Nephron progenitor cell (in vitro differentiated cells): ENCODE measurements around the gene SCN3A.

Experiments used
- DNase-seq: peaks from one replicate; pipeline ENCODE4 v3.0.0; 2021
- H3K27ac Mint-ChIP-seq: 2 replicates; pipeline ENCODE4 v1.8.0; 2021; ENCODE audit warnings: mild to moderate bottlenecking, moderate library complexity, mixed read lengths
- H3K27me3 Mint-ChIP-seq: 2 replicates; pipeline ENCODE4 v1.8.0; 2021; ENCODE audit warnings: mild to moderate bottlenecking, low read depth, mixed read lengths; ENCODE audit not compliant: poor library complexity
- H3K36me3 Mint-ChIP-seq: 2 replicates; pipeline ENCODE4 v1.8.0; 2021; ENCODE audit warnings: low read depth, mixed read lengths
- H3K4me1 Mint-ChIP-seq: 2 replicates; pipeline ENCODE4 v1.8.0; 2021; ENCODE audit warnings: mixed read lengths
- H3K4me3 Mint-ChIP-seq: 2 replicates; pipeline ENCODE4 v1.8.0; 2021; ENCODE audit warnings: mild to moderate bottlenecking, moderate library complexity, mixed read lengths
- H3K9me3 Mint-ChIP-seq: 2 replicates; pipeline ENCODE4 v1.8.0; 2021; ENCODE audit warnings: mild to moderate bottlenecking, moderate library complexity, mixed read lengths
- TF ChIP-seq, protein P1 (sequence below): fragments of 200-600 bp; sonication (generic); IDR thresholded peaks from 2 replicates; pipeline ENCODE4 v1.5.0; 2021; ENCODE audit warnings: antibody characterized with exemption

SCN3A gene

DNA sequence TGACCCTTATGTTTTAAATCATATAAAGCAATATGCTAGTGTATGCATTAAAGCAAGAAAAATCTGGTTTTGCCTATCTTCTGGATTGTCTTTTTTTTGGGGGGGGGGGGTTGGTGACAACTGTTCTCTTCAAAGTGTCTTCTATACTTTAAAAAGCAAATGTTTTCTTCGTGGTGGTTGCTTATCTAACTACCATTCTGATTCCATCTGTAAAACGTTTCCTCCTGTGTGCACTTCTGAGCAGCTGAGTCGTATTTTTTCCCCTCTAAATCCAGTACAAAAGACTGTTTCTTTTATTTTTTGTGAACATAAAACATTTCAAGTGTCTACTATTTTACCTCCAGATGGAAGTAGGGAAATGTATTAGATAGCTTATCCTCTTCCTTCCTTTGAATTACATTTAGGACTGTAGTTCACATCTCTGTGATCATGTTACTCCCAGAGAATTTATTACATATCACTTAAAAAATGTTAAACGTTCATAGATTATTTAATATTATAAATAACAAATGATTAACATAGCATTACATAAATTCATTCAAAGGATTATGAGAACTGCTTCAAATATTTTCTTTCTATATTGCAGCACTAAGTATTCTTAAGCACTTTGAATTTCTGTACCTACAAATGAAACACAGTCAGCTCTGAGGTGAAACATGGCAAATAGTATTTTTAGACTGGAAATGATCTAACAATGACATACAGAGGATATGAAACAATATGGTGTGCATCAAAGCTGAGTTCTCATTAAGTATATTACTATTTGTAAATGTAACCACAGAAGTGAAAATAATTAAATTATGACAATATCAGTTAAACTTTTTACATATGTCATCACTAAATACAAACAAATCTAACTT lies 56.4 kb downstream of the SCN3A start:
- Mint-ChIP-seq H3K9me3 (no peaks in the 10 kb centered on the region), H3K36me3 (no peaks in the 10 kb centered on the region), H3K4me1 (no peaks in the 10 kb centered on the region), H3K27me3 (no peaks in the 10 kb centered on the region), H3K27ac (no peak overlapping the region), H3K4me3 (no peak overlapping the region)
- TF ChIP-seq, protein P1, sequence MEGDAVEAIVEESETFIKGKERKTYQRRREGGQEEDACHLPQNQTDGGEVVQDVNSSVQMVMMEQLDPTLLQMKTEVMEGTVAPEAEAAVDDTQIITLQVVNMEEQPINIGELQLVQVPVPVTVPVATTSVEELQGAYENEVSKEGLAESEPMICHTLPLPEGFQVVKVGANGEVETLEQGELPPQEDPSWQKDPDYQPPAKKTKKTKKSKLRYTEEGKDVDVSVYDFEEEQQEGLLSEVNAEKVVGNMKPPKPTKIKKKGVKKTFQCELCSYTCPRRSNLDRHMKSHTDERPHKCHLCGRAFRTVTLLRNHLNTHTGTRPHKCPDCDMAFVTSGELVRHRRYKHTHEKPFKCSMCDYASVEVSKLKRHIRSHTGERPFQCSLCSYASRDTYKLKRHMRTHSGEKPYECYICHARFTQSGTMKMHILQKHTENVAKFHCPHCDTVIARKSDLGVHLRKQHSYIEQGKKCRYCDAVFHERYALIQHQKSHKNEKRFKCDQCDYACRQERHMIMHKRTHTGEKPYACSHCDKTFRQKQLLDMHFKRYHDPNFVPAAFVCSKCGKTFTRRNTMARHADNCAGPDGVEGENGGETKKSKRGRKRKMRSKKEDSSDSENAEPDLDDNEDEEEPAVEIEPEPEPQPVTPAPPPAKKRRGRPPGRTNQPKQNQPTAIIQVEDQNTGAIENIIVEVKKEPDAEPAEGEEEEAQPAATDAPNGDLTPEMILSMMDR: no peak
- no peak for DNase-seq

DNA sequence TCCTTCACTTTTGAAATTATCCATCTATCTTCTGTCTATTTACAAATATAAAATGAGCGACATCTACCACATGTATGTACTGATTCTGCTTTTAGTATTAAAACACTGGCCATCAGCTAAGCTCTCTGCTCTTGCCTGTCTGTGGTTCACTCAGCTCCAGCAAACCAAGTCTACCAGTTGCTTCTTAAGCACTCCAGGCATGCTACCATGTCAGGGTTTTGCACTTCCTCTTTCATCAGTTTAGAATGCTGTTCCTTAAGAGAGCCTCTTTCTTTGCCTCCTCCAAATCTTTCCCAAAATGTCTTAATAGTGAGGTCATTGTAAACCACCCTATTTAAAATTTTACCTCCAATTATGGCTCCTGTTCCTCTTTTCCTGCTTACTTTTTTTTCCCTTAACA lies 59.5 kb downstream of the SCN3A start:
- DNase-seq: no peak
- no peak overlapping the region for H3K27ac Mint-ChIP-seq
- TF ChIP-seq, protein P1: no peak
- H3K36me3 Mint-ChIP-seq: no peaks in the 10 kb centered on the region
- H3K9me3 Mint-ChIP-seq: no peaks in the 10 kb centered on the region
- H3K27me3 Mint-ChIP-seq: no peaks in the 10 kb centered on the region
- no peaks in the 10 kb centered on the region for H3K4me1 Mint-ChIP-seq
- H3K4me3 Mint-ChIP-seq: no peak overlapping the region

DNA sequence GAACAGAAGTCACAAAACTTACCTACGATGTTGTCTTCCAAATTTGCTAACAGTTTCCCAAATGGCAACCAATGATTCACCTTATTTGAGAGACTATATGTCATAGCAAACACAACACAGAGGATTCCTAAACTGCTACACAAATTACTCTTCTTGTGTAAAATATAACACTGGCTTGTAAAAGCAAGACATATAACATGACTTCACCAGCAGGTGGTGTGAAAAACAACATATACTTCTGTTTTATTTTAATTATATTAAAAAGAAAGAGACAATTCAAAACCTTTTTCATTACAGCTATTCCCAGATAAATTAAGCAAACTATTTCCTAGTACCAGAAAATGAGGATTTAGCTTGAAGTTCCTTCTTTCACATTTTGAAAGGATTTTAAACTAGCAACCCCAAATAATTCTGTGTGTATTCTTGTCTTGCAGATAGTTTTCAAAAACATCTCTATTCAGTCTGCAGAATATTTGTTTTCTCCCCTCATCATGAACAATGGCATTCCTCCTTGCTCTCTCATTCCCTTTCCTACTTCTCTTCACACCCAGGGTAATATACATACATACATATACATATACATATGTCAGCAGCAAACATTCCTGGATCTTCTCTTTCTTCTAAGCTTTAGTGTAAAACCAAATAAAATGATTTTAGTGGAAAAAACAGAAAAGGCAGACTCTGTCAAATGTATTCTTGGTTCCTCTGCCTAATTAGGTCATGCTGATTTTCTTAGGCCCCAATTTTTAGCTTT lies 62.1 kb downstream of the SCN3A start:
- Mint-ChIP-seq H3K4me1 (no peaks in the 10 kb centered on the region), H3K27me3 (no peaks in the 10 kb centered on the region), H3K9me3 (no peaks in the 10 kb centered on the region), H3K36me3 (no peaks in the 10 kb centered on the region), H3K4me3 (no peak overlapping the region), H3K27ac (no peak overlapping the region)
- TF ChIP-seq, protein P1: no peak
- no peak for DNase-seq

DNA sequence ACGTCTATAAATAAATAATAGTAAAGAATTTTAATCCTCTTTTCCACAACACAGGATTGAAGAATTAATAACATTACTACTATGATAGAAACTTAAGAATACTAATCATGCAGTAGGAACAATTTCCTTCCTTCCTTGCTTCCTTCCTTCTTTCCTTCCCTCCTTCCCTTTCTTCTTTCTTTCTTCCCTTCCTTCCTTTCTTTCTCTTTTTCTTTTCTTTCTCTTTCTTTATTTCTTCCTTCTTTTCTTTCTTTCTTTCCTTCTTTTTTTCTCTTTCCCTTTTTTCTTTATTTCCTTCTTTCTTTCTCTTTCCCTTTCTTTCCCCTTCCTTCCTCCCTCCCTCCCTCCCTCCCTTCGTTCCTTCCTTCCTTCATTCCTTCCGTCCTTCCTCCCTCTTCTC lies 77.6 kb downstream of the SCN3A start:
- no peak for DNase-seq
- no peak overlapping the region for H3K4me3 Mint-ChIP-seq
- peaks cover 8% of the 10 kb centered on the region for H3K27me3 Mint-ChIP-seq
- H3K9me3 Mint-ChIP-seq: no peaks in the 10 kb centered on the region
- H3K36me3 Mint-ChIP-seq: no peaks in the 10 kb centered on the region
- no peaks in the 10 kb centered on the region for H3K4me1 Mint-ChIP-seq
- TF ChIP-seq, protein P1: no peak
- no peak overlapping the region for H3K27ac Mint-ChIP-seq

DNA sequence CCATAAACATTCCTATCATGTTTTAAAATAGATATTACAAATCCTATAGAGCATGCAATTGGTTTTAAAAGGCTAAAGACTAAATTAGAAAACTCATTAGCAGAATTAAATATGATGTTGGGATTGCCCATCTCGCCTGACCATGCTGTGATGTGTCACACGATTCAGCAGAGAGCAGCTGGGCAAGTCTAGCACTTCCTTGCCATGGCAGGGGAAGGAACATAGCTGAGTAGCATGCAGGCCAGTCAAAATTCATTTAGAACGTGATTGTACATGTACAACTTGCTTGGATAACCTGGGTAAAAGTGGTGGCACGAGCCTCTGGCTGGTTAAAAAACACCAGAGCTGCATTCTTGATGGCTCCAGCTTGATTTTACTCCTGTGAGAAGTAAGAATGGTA lies 81.3 kb downstream of the SCN3A start:
- TF ChIP-seq, protein P1: no peak
- Mint-ChIP-seq H3K27me3 (peaks cover 12% of the 10 kb centered on the region), H3K4me1 (no peaks in the 10 kb centered on the region), H3K9me3 (no peaks in the 10 kb centered on the region), H3K27ac (no peak overlapping the region), H3K36me3 (no peaks in the 10 kb centered on the region), H3K4me3 (no peak overlapping the region)
- no peak for DNase-seq
